Thyroid gland (tissue), 4 donors: Measurements from ENCODE around the gene ALPK3.

Experiments
- POLR2A ChIP-seq, 2 donors: fragments of 450-650 bp; IDR thresholded peaks; one replicate each; pipeline ENCODE4 v1.6.1; 2017; ENCODE audit warnings: antibody characterized with exemption in 2 of 2, mild to moderate bottlenecking in 2 of 2, moderate library complexity in 1 of 2
- TF ChIP-seq, protein P1 (sequence below), 6 experiments: fragments of 200-600 bp in 3 of 6; fragments of 450-650 bp in 3 of 6; sonication (generic) in 3 of 6; IDR thresholded peaks; one replicate each; pipeline ENCODE4 v1.5.1; 2016 to 2019; ENCODE audit warnings: antibody characterized with exemption in 6 of 6, mild to moderate bottlenecking in 2 of 6, inconsistent platforms in 1 of 6, moderate library complexity in 1 of 6

DNA sequence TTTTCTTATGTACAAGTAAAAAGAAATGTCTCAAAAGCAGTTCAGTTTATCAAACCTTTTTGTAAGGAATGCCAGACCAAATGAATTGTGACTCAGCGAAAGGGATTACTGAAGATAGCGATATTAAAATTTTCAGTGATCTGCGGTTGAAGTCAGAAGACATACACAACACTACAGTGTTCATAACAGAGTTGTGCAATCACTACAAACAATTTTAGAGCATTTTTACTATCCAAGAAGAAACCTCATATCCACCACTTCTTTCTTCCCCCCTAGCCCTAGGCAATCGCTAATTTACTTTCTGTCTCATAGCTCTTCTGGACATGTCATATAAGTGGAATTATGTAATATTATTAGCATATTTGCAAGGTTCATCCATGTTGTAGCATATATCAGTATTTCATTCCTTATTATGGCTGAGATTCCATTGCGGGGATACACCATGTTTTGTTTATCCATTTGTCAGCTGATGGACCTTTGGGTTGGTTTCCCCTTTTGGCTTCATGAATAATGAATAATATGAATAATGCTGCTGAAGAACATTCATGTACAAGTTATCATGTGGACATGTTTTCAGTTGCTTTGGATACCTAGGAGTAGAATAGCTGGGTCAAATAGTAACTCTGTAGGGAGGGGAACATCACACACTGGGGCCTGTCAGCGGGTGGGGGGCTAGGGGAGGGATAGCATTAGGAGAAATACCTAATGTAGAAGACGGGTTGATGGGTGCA, 23.6 kb upstream of the ALPK3 start:
- TF ChIP-seq, protein P1, sequence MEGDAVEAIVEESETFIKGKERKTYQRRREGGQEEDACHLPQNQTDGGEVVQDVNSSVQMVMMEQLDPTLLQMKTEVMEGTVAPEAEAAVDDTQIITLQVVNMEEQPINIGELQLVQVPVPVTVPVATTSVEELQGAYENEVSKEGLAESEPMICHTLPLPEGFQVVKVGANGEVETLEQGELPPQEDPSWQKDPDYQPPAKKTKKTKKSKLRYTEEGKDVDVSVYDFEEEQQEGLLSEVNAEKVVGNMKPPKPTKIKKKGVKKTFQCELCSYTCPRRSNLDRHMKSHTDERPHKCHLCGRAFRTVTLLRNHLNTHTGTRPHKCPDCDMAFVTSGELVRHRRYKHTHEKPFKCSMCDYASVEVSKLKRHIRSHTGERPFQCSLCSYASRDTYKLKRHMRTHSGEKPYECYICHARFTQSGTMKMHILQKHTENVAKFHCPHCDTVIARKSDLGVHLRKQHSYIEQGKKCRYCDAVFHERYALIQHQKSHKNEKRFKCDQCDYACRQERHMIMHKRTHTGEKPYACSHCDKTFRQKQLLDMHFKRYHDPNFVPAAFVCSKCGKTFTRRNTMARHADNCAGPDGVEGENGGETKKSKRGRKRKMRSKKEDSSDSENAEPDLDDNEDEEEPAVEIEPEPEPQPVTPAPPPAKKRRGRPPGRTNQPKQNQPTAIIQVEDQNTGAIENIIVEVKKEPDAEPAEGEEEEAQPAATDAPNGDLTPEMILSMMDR (IDR thresholded peaks at IDR 0.05), result no peak
- TF ChIP-seq POLR2A (IDR thresholded peaks at IDR 0.05), result no peak
